LNCaP clone FGC (cell line): ENCODE results near the gene TAB2.

Experiments
- DNase-seq: peaks from one replicate; pipeline ENCODE4 v3.0.0-alpha.2; 2011; ENCODE audit warnings: low read depth
- H3K4me3 ChIP-seq: 2 replicates; pipeline ENCODE4 v1.5.1; 2011; ENCODE audit warnings: mild to moderate bottlenecking, low read depth, low read length, control low read depth
- TF ChIP-seq, protein P1 (sequence below): IDR thresholded peaks from 2 replicates; pipeline ENCODE4 v1.5.1; 2012; ENCODE audit warnings: mild to moderate bottlenecking; ENCODE audit not compliant: control insufficient read depth, insufficient read depth; ENCODE audit errors: extremely low read depth

Gene TAB2

DNA sequence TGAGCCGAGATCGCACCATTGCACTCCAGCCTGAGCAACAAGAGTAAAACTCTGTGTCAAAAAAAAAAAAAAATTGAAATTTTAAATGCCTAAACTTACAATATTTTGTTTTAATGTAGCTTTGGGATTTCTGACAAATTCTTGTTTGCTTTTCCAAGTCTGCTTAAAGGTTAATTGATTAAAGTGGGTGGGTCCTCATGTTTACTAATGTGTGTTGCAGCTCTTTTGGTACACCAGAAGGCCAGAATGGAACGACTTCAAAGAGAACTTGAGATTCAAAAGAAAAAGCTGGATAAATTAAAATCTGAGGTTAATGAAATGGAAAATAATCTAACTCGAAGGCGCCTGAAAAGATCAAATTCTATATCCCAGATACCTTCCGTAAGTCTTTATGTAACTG, 79.9 kb downstream of the TAB2 start:
- no peak overlapping the region for H3K4me3 ChIP-seq
- no peak for DNase-seq
- TF ChIP-seq, protein P1, sequence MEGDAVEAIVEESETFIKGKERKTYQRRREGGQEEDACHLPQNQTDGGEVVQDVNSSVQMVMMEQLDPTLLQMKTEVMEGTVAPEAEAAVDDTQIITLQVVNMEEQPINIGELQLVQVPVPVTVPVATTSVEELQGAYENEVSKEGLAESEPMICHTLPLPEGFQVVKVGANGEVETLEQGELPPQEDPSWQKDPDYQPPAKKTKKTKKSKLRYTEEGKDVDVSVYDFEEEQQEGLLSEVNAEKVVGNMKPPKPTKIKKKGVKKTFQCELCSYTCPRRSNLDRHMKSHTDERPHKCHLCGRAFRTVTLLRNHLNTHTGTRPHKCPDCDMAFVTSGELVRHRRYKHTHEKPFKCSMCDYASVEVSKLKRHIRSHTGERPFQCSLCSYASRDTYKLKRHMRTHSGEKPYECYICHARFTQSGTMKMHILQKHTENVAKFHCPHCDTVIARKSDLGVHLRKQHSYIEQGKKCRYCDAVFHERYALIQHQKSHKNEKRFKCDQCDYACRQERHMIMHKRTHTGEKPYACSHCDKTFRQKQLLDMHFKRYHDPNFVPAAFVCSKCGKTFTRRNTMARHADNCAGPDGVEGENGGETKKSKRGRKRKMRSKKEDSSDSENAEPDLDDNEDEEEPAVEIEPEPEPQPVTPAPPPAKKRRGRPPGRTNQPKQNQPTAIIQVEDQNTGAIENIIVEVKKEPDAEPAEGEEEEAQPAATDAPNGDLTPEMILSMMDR: no peak

DNA sequence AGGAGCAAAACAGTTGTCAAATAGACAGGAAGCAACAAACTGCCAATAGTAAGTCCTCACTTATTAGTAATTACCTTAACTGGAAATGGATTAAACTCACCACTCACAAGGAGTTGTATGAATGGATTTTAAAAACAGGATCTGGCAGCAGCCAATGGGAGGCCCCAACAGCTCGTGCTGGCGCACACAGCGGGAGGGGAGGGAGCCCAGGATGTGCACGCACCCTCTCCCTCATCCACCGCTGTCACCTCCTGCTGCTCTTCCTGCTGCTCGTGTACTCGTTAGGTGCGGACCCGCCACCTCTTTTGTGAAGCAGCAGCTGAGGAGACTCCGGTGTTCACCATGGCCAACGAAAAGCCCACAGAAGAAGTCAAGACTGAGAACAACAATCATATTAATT, 82.5 kb downstream of the TAB2 start, which contains the start of gene SUMO4:
Gene SUMO4, plus strand, starts transcription at position 213 of the 400 bp plus-strand sequence. Its CDS starts 130 bp downstream, at position 343.
- no peak for DNase-seq
- TF ChIP-seq, protein P1: no peak
- no peak within 1 kb of the TSS for H3K4me3 ChIP-seq

DNA sequence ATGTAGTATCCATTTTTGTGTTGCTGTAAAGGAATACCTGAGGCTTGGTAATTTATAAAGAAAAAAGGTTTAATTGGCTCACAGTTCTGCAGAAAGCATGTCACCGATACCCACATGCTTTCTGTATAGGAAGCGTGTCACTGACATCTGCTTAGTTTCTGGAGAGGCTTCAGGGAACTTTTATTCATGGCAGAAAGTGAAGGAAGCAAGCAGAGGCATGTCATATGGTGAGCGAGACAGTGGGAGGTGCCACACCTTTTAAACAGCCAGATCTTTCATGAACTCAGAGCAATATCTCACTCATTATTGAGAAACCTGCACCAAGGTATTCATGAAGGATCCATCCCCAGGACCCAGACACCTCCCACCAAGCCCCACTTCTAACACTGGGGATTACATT, 86.0 kb downstream of the TAB2 start:
- no peak overlapping the region for H3K4me3 ChIP-seq
- no peak for DNase-seq
- TF ChIP-seq, protein P1: no peak

DNA sequence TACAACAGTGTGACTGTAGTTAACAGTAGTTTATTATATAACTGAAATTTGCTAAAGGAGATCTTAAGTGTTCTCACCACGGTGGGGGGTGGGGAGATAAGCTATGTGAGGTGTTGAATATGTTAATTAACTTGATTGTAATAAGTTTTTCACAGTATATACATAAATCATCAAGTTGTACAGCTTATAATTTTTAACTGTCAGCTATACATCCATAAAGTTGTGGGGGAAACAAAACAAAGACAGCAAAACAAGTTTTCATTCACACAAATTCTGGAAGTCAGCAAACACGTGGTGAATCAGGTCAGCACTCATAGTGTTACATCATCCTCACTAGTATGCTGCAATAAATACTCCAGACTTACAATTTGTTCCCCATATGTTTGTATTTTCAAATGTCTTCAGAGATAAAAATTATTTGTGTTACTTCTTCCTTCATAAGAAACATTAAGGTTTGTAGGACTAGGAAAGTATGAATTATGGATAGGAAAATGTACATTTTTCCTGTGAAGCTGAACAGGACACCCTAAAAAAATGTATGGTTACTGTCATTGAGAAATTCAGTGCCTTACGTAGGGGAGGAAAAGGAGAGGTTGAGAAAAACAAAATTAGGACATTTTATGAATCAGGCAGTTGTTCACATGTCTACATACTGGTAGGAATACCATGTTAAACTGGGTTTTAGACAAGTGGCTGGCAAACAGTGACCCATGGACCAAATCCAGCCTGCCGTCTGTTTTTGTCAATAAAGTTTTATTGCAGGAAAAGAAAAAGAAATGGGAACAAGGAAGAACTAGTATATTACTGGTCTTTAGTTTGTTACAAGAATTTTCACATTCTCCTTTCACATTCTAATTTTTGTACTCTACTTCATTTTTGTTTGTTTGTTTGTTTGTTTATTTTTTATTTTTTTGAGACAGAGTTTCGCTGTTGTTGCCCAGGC, 88.6 kb downstream of the TAB2 start:
- no peak for DNase-seq
- TF ChIP-seq, protein P1: no peak
- no peak overlapping the region for H3K4me3 ChIP-seq

DNA sequence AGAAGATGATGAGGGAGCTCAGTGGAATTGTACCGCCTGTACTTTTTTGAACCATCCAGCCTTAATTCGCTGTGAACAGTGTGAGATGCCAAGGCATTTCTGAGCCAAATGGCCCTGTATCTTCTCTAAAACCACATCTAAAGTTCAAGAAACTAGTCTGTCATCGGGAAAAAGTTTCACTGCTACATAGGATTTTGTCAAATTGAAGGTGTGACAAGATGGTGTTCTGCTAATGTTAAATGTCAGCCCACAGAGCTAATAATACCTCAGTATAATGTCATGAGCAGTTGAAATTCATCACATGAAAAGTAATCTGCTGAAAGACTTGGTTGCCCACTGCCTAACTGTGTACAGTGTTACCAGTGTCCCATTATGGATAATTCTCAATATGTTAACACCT, 92.1 kb downstream of the TAB2 start:
- DNase-seq: no peak
- H3K4me3 ChIP-seq: no peak overlapping the region
- TF ChIP-seq, protein P1: no peak

DNA sequence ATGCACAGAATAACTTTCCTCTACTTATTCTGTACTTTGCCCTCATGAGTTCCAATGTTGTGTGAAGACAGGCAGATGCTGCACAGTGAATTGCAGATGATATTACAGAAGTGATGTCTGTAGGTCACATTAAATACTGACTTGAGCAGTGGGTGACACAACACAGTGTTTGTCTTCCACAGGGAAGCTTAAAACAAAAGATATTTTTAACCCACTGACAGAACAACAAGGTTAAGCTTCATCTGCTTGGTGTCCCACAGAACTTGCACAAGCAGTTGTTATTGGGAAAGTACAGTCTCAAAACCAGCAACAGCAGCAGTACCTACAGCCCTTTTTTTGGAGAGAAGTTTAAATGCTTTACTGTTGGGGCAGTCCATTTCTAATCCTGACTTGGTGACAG, 93.0 kb downstream of the TAB2 start:
- TF ChIP-seq, protein P1: no peak
- no peak overlapping the region for H3K4me3 ChIP-seq
- DNase-seq: no peak
